ENCODE measurements around the gene MYOG. TPM values are rescaled to one million over a fixed set of nuclear protein-coding genes. Genes with fewer than 3 reads are reported as not detected.

Gene MYOG
- total and polyA plus RNA-seq, 12 donors = 0.06 TPM; not detected in 11

DNA sequence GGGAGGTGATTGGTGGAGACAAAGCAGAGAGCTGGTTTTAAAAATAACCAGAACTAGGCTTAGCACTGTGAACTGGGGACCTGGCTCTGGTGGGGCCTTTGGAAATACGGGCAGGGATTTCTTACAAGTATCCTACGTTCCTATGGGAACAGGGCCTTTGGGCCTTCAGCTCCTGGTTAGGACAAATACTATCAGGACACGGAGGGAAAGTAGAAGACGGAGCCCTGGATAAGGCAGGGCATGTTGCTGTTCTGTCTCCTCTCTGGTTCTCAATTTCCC, 5.3 kb upstream of the MYOG start:
- H3K4me3 ChIP-seq = no peak overlapping the region
- H3K4me1 ChIP-seq = peaks cover 0 to 3% (median 0%) of the 10 kb centered on the region in 9 donors
- WGBS, 2 donors = 67 to 92% methylated on average over 4 of the region's 4 CpGs
- H3K27ac ChIP-seq = no peak overlapping the region
- DNase-seq (no peak), ATAC-seq (no peak)
- intact Hi-C loops (cut with DNase I) = no loop called here
- H3K27me3 ChIP-seq = peaks cover 0 to 4% (median 0%) of the 10 kb centered on the region in 7 donors
- peaks cover 0 to 21% (median 13%) of the 10 kb centered on the region in 11 donors for H3K9me3 ChIP-seq
- no peaks in the 10 kb centered on the region for H3K36me3 ChIP-seq
- no peak for TF ChIP-seq CTCF (IDR thresholded peaks at IDR 0.05)

- peaks cover 0 to 17% (median 11%) of the 10 kb centered on the region in 11 donors for H3K9me3 ChIP-seq
- intact Hi-C loops (cut with DNase I) = no loop called here
- H3K27ac ChIP-seq = no peak overlapping the region
- no peak overlapping the region for H3K4me3 ChIP-seq
- TF ChIP-seq CTCF (IDR thresholded peaks at IDR 0.05) = no peak
- no peak for DNase-seq
- peaks cover 0 to 4% (median 0%) of the 10 kb centered on the region in 7 donors for H3K27me3 ChIP-seq
- ATAC-seq = no peak
- WGBS, 2 donors = 76 to 80% methylated on average over 6 of the region's 6 CpGs
- H3K4me1 ChIP-seq = peaks cover 0 to 3% (median 0%) of the 10 kb centered on the region in 9 donors
- no peaks in the 10 kb centered on the region for H3K36me3 ChIP-seq
Measured at GRCh38 chr1:203090421-203091198, 4.8 kb upstream of the MYOG start.

DNA sequence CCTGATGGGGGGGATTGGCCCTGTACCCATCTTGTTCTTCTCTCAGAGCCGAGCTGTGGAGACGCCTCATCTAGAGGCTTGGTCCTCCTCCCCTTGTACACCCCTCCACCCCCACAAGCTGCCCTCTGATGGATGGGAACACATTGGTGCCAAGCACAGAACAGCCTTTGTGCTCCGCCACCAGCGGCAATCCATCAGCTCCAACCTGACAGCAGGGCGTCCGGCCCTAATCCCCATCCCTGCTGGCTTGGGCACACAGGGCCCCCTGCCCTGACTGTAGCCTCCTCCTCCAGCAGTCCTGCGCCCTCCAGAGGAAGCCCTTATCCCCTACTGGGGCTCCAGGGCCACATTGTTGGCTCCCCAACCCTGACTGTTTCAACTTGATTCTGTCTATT, 3.8 kb upstream of the MYOG start:
- Histone ChIP-seq H3K9me3 (peaks cover 0 to 7% (median 2%) of the 10 kb centered on the region in 11 donors), H3K27ac (no peak overlapping the region), H3K4me1 (peaks cover 0 to 3% (median 0%) of the 10 kb centered on the region in 9 donors), H3K4me3 (no peak overlapping the region), H3K36me3 (no peaks in the 10 kb centered on the region), H3K27me3 (peaks cover 0 to 4% (median 0%) of the 10 kb centered on the region in 7 donors)
- ATAC-seq (no peak), DNase-seq (no peak)
- intact Hi-C loops (cut with DNase I) = no loop called here
- WGBS, 2 donors = 74 to 90% methylated on average over 7 of the region's 7 CpGs
- no peak for TF ChIP-seq CTCF (IDR thresholded peaks at IDR 0.05)

DNA sequence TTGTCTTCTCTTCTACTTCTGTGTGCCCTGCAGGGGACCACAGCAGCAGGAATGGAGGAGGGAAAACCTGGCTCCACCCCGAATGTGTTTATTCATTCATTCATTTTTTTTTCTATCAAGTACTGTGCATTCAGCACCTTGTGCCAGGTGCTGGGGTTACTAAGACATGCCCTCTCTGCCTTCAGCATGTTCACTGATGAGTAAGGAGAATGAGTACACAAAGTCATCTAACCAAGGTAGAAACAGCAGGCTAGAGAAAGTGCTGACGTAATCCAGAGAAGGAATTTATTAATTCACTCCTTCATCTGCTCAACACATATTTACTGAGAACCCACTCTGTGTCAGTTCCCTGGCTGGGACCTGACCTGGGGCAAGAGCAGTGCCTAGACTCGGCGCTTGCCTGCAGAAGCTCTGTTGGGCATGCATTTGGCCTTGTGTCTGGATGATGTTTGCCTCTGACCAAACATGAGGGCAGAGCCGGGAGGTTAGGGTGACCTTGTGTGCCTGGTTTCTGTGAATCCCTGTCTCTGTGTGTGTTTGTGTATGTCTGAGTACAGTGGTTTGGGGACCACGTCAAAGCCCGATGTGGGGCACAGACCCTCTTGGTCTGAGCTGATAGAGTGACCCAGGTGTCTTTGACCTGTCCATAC, 3.3 kb upstream of the MYOG start:
- intact Hi-C loops (cut with DNase I) = no loop called here
- DNase-seq = no peak
- H3K27ac ChIP-seq = no peak overlapping the region
- H3K4me1 ChIP-seq = peaks cover 0 to 5% (median 0%) of the 10 kb centered on the region in 9 donors
- no peak for ATAC-seq
- peaks cover 0 to 2% (median 0%) of the 10 kb centered on the region in 11 donors for H3K9me3 ChIP-seq
- no peak overlapping the region for H3K4me3 ChIP-seq
- no peaks in the 10 kb centered on the region for H3K36me3 ChIP-seq
- peaks cover 0 to 4% (median 0%) of the 10 kb centered on the region in 7 donors for H3K27me3 ChIP-seq
- no peak for TF ChIP-seq CTCF (IDR thresholded peaks at IDR 0.05)
- 87 to 92% methylated on average over 7 of the region's 7 CpGs for WGBS, 2 donors
